Colonic mucosa (tissue), 4 donors: ENCODE results near the gene MAGI2. TPM values are rescaled to one million over a fixed set of nuclear protein-coding genes. Genes with fewer than 3 reads are reported as not detected.

Experiments used
- DNase-seq: peaks from one replicate; pipeline ENCODE4 v3.0.0-alpha.2; 2020
- H3K27ac ChIP-seq: fragments of 200-600 bp; one replicate; pipeline ENCODE4 v1.8.0; 2021
- H3K27me3 ChIP-seq: fragments of 200-600 bp; one replicate; pipeline ENCODE4 v1.8.0; 2021
- H3K36me3 ChIP-seq: fragments of 200-600 bp; one replicate; pipeline ENCODE4 v1.8.0; 2021
- H3K4me1 ChIP-seq: fragments of 200-600 bp; one replicate; pipeline ENCODE4 v1.8.0; 2021; ENCODE audit warnings: mild to moderate bottlenecking
- H3K4me3 ChIP-seq: fragments of 200-600 bp; one replicate; pipeline ENCODE4 v1.8.0; 2021
- H3K9ac ChIP-seq, 2 donors: one replicate each; pipeline ENCODE4 v1.7.0; 2013; ENCODE audit warnings: control low read depth in 2 of 2, low read depth in 2 of 2, low read length in 2 of 2
- H3K9me3 ChIP-seq: fragments of 200-600 bp; one replicate; pipeline ENCODE4 v1.8.0; 2021
- intact Hi-C: fragments of 100-400 bp; cut with DNase I; formaldehyde crosslinking; loops from one replicate; pipeline ENCODE4 v1.14.1; 2022
- total RNA-seq, 2 donors: library from RNA; stranded (reverse); fragmentation: NEBNext Ultra II Directional in 1 of 2; extraction: Animal tissue kit (Norgen Biotek cat#: 25700) in 1 of 2; gene quantifications; one replicate each; pipeline ENCODE4 v1.2.1, GENCODE V29; 2021
- TF ChIP-seq, protein P1 (sequence below): fragments of 200-600 bp; IDR thresholded peaks from one replicate; pipeline ENCODE4 v1.8.0; 2022; ENCODE audit warnings: antibody characterized with exemption, mild to moderate bottlenecking
- donor health status: healthy.
- donor health status: DM: no; HTN: no; CAD: no.
- donor health status: DM: no; HTN: no; CAD: no.

The MAGI2 gene
- total RNA-seq, 2 donors from 2014 or later = 1.1 to 2.4 TPM

DNA sequence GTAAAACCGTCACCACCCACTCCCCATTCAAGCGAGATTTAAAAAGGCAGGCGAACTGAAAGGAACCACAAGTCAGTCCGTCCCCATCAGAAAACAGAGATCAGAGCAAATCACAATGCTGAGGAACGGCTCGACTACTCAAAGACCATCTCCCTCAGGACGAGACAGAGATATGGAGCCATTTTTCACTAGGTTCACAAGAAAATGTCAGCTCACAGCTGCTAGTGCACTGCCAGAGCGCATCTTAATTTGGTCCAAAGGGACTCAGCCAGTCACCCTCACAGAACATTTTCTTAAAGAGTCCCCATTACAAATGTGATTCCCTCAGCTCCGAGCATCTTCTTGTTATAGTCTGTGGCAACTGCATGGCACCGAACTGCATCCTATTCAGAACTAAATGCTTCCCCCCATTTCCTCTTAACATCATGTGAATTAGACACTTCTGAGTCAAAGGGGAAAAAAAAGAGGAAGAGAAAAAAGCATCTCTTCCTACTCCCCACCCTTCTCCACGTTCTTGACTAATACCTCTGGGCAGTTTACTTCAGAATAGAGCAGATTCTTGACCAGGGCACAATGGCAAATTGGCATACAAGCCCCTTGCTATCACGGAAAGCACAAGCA lies 683.9 kb downstream of the MAGI2 start:
- H3K27me3 ChIP-seq = no peaks in the 10 kb centered on the region
- intact Hi-C loops = no loop called here
- H3K9ac ChIP-seq = no peak overlapping the region
- no peaks in the 10 kb centered on the region for H3K4me1 ChIP-seq
- no peak for DNase-seq
- no peaks in the 10 kb centered on the region for H3K9me3 ChIP-seq
- H3K36me3 ChIP-seq = no peaks in the 10 kb centered on the region
- H3K4me3 ChIP-seq = no peak overlapping the region
- TF ChIP-seq, protein P1, sequence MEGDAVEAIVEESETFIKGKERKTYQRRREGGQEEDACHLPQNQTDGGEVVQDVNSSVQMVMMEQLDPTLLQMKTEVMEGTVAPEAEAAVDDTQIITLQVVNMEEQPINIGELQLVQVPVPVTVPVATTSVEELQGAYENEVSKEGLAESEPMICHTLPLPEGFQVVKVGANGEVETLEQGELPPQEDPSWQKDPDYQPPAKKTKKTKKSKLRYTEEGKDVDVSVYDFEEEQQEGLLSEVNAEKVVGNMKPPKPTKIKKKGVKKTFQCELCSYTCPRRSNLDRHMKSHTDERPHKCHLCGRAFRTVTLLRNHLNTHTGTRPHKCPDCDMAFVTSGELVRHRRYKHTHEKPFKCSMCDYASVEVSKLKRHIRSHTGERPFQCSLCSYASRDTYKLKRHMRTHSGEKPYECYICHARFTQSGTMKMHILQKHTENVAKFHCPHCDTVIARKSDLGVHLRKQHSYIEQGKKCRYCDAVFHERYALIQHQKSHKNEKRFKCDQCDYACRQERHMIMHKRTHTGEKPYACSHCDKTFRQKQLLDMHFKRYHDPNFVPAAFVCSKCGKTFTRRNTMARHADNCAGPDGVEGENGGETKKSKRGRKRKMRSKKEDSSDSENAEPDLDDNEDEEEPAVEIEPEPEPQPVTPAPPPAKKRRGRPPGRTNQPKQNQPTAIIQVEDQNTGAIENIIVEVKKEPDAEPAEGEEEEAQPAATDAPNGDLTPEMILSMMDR = no peak
- no peak overlapping the region for H3K27ac ChIP-seq

DNA sequence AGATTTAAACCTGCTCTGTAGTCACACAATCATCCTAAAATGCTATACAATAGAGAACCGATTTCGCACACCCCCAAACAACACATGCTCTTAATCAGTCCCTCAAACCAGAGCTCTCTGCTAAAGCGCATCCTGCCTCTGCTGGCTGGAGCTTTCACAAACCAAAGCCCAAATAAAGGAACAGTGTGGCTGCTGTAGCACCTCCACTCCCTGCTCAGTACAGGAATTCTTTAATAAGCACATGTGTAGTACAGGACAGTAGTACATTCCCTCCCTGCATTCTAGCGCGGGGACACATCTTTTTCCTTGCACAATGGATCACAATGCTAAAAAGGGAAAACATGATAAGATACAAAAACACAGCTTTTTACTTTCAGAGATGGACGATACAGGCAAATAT lies 684.6 kb downstream of the MAGI2 start:
- no peak for DNase-seq
- Histone ChIP-seq H3K9me3 (no peaks in the 10 kb centered on the region), H3K36me3 (no peaks in the 10 kb centered on the region), H3K27me3 (no peaks in the 10 kb centered on the region), H3K27ac (no peak overlapping the region), H3K9ac (no peak overlapping the region), H3K4me3 (no peak overlapping the region), H3K4me1 (no peaks in the 10 kb centered on the region)
- TF ChIP-seq, protein P1 = no peak
- intact Hi-C loops = no loop called here

DNA sequence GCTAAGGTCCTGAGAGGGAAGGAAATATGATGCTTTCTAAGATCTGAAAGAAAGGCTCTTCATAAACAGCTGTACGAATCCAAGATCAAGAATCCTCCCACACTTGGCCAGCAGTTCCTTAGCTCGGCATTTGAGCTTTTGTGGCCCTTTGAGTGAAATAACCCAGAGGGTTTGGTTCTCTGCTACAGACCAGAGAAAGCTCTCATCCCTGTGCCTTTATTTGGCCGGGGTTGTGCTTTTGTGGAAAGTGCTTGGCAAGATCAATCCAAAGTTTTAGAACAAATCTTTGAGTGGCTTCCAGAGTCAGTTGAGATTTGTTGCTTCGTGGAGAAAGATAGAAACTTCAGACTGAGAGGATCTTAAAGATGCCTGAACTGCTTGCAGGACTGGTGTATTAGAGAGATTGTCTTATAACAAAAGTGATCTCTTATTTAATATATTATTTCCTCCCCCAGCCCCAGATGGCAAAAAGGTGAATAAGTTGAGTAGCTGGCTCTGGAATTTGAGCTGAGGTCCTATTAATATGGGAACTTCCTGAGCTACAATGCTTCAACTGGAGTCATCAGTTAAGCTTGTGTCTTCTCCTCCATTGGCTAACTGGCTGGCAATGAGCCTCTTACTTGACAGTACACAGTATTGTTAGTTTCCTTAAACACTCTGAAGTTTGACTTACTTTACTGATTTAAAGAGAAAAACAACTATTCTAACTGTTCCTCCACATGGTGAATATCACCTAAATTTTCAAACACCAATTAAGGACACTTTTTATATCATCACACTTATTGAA lies 687.3 kb downstream of the MAGI2 start:
- TF ChIP-seq, protein P1 = no peak
- Histone ChIP-seq H3K27ac (no peak overlapping the region), H3K4me3 (no peak overlapping the region)

DNA sequence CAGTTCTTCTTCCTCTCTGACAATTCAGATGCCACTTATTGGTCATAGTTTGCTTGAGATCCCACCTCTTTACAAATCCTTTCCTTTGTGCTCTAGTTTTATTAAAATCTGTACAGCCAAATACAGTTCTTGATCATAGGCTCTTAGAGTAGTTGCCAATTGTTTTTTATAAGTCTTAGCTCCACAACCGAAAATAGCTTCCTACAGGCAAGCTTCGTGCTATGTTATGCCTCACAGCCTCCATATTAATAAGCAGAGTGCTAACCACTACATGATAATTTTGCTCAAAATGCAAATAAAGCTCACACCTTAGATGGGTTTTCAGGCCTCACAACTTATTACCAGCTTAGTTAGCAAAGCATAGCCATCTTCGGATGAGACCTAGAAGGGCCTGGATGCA lies 688.9 kb downstream of the MAGI2 start:
- H3K27me3 ChIP-seq = no peaks in the 10 kb centered on the region
- no peaks in the 10 kb centered on the region for H3K9me3 ChIP-seq
- DNase-seq = no peak
- H3K36me3 ChIP-seq = no peaks in the 10 kb centered on the region
- H3K27ac ChIP-seq = no peak overlapping the region
- no peak overlapping the region for H3K4me3 ChIP-seq
- TF ChIP-seq, protein P1 = no peak
- intact Hi-C loops = no loop called here
- H3K9ac ChIP-seq = no peak overlapping the region
- no peaks in the 10 kb centered on the region for H3K4me1 ChIP-seq

More for the DNA sequence above, 687.3 kb downstream of the MAGI2 start:
- H3K9me3 ChIP-seq = no peaks in the 10 kb centered on the region
- H3K9ac ChIP-seq = no peak overlapping the region
- H3K4me1 ChIP-seq = no peaks in the 10 kb centered on the region
- no peaks in the 10 kb centered on the region for H3K27me3 ChIP-seq
- intact Hi-C loops = no loop called here
- no peak for DNase-seq
- H3K36me3 ChIP-seq = no peaks in the 10 kb centered on the region

DNA sequence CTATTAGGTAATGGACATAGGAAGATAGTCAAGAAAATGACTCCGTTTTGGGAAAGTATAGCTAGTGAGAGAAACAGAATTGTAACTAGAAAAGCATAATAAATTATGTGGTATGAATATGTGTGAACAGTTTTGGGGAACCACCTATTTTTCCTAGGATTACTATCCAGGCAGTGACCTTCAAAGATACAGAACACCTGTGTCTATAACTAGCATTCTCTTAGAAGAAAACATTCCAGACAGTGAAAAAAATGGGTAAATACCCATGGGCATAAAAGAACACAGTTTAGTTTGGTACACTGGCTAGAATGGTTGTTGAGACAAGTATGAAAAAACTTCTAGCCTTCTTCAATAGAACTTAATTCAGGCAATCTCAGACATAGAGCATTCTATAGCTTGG lies 690.8 kb downstream of the MAGI2 start:
- intact Hi-C loops = no loop called here
- Histone ChIP-seq H3K9me3 (no peaks in the 10 kb centered on the region), H3K27me3 (no peaks in the 10 kb centered on the region), H3K4me1 (no peaks in the 10 kb centered on the region), H3K27ac (no peak overlapping the region), H3K9ac (no peak overlapping the region), H3K36me3 (no peaks in the 10 kb centered on the region), H3K4me3 (no peak overlapping the region)
- DNase-seq = no peak
- TF ChIP-seq, protein P1 = no peak
